Mesenchymal stem cell (in vitro differentiated cells and primary cell): Measurements from ENCODE around the gene CHCHD3. TPM values are rescaled to one million over a fixed set of nuclear protein-coding genes. Genes with fewer than 3 reads are reported as not detected.

ENCODE experiments used
- DNase-seq: peaks from one replicate; pipeline ENCODE4 v3.0.0-alpha.2; 2013
- H2AFZ ChIP-seq: one replicate; pipeline ENCODE4 v1.6.1; 2013; ENCODE audit warnings: low read depth, mild to moderate bottlenecking, control low read depth, inconsistent platforms, low read length, moderate library complexity
- H2AK5ac ChIP-seq: 2 replicates; pipeline ENCODE4 v1.6.1; 2013; ENCODE audit warnings: low read length, moderate library complexity, mild to moderate bottlenecking, inconsistent platforms; ENCODE audit not compliant: severe bottlenecking
- H2BK120ac ChIP-seq: one replicate; pipeline ENCODE4 v1.6.1; 2013; ENCODE audit warnings: low read depth, mild to moderate bottlenecking, inconsistent platforms, low read length, moderate library complexity
- H2BK12ac ChIP-seq, 2 experiments: one replicate each; pipeline ENCODE4 v1.6.1; 2013; ENCODE audit warnings: inconsistent platforms in 2 of 2, low read length in 2 of 2, mild to moderate bottlenecking in 2 of 2, moderate library complexity in 2 of 2, control low read depth in 1 of 2
- H2BK15ac ChIP-seq: one replicate; pipeline ENCODE4 v1.6.1; 2013; ENCODE audit warnings: mild to moderate bottlenecking, low read depth, inconsistent platforms; ENCODE audit not compliant: poor library complexity, severe bottlenecking
- H2BK5ac ChIP-seq: 2 replicates; pipeline ENCODE4 v1.6.1; 2013; ENCODE audit warnings: low read depth, mild to moderate bottlenecking, low read length, control low read depth, inconsistent platforms; ENCODE audit not compliant: poor library complexity, severe bottlenecking
- H3K14ac ChIP-seq, 2 experiments: one replicate each; pipeline ENCODE4 v1.6.1; 2013; ENCODE audit warnings: inconsistent platforms in 2 of 2, low read length in 2 of 2, control low read depth in 1 of 2, mild to moderate bottlenecking in 1 of 2, moderate library complexity in 1 of 2
- H3K18ac ChIP-seq, 2 experiments: one replicate each; pipeline ENCODE4 v1.6.1; 2013; ENCODE audit warnings: inconsistent platforms in 2 of 2, low read length in 2 of 2, control low read depth in 1 of 2, low read depth in 1 of 2, mild to moderate bottlenecking in 1 of 2
- H3K23ac ChIP-seq, 2 experiments: one replicate each; pipeline ENCODE4 v1.6.1; 2013; ENCODE audit warnings: inconsistent platforms in 2 of 2, low read length in 2 of 2, mild to moderate bottlenecking in 2 of 2, moderate library complexity in 2 of 2, control low read depth in 1 of 2
- H3K27ac ChIP-seq: 2 replicates; pipeline ENCODE4 v1.5.1; 2013; ENCODE audit warnings: mild to moderate bottlenecking, moderate library complexity, low read length, control low read depth, inconsistent platforms; ENCODE audit not compliant: poor library complexity, severe bottlenecking
- H3K27me3 ChIP-seq, 2 experiments: 2 replicates each; pipeline versions ENCODE4 v1.6.1 to v1.7.0; 2013; ENCODE audit warnings: low read length in 2 of 2, mild to moderate bottlenecking in 2 of 2, moderate library complexity in 2 of 2, control low read depth in 1 of 2, inconsistent platforms in 1 of 2; ENCODE audit not compliant: control insufficient read depth in 1 of 2, insufficient read depth in 1 of 2
- H3K36me3 ChIP-seq, 2 experiments: 2 replicates each; pipeline versions ENCODE4 v1.6.1 to v1.7.0; 2013; ENCODE audit warnings: low read length in 2 of 2, control low read depth in 1 of 2, inconsistent platforms in 1 of 2, low read depth in 1 of 2, mild to moderate bottlenecking in 1 of 2; ENCODE audit not compliant: insufficient read depth in 2 of 2, control insufficient read depth in 1 of 2
- H3K4ac ChIP-seq, 2 experiments: one replicate each; pipeline ENCODE4 v1.6.1; 2013; ENCODE audit warnings: inconsistent platforms in 2 of 2, low read length in 2 of 2, mild to moderate bottlenecking in 2 of 2, moderate library complexity in 2 of 2, control low read depth in 1 of 2, low read depth in 1 of 2
- H3K4me1 ChIP-seq: 2 replicates; pipeline ENCODE4 v1.6.1; 2013; ENCODE audit warnings: low read depth, low read length, control low read depth; ENCODE audit not compliant: control insufficient read depth, insufficient read depth
- H3K4me2 ChIP-seq: 2 replicates; pipeline ENCODE4 v1.6.1; 2013; ENCODE audit warnings: low read length, mild to moderate bottlenecking, inconsistent platforms; ENCODE audit not compliant: poor library complexity, severe bottlenecking
- H3K4me3 ChIP-seq, 2 experiments: 2 replicates each; pipeline versions ENCODE4 v1.5.1 to v1.7.0; 2013; ENCODE audit warnings: low read length in 2 of 2, mild to moderate bottlenecking in 2 of 2, control low read depth in 1 of 2, low read depth in 1 of 2; ENCODE audit not compliant: insufficient read depth in 1 of 2
- H3K79me1 ChIP-seq: replicated peaks from 2 replicates; pipeline ENCODE4 v1.6.1; 2013; ENCODE audit warnings: mild to moderate bottlenecking, control low read depth, low read length, inconsistent platforms; ENCODE audit not compliant: poor library complexity, severe bottlenecking
- H3K9ac ChIP-seq: 2 replicates; pipeline ENCODE4 v1.7.0; 2013; ENCODE audit warnings: mild to moderate bottlenecking, low read length, moderate library complexity
- H3K9me3 ChIP-seq: 2 replicates; pipeline ENCODE4 v1.7.0; 2013; ENCODE audit warnings: mild to moderate bottlenecking, low read length; ENCODE audit not compliant: control insufficient read depth
- H4K8ac ChIP-seq: one replicate; pipeline ENCODE4 v1.6.1; 2013; ENCODE audit warnings: inconsistent platforms, mild to moderate bottlenecking, low read length, moderate library complexity
- H4K91ac ChIP-seq: one replicate; pipeline ENCODE4 v1.6.1; 2013; ENCODE audit warnings: mild to moderate bottlenecking, low read length, inconsistent platforms
- WGBS: methylation state at CpG from one replicate; pipeline ENCODE4 v1.1.7; 2013; ENCODE audit warnings: mixed read lengths; 5-methylcytosine and 5-hydroxymethylcytosine counted together
- polyA plus RNA-seq, 2 experiments: library from polyadenylated mRNA; stranded (reverse); fragments of 200-250 nt; gene quantifications; one replicate each; pipeline ENCODE4 v1.2.3, GENCODE V29; 2013

Gene CHCHD3
- polyA plus RNA-seq (2013, experiment 1 of 2): 67.6 TPM
- polyA plus RNA-seq (2013, experiment 2 of 2): 68.6 TPM

DNA sequence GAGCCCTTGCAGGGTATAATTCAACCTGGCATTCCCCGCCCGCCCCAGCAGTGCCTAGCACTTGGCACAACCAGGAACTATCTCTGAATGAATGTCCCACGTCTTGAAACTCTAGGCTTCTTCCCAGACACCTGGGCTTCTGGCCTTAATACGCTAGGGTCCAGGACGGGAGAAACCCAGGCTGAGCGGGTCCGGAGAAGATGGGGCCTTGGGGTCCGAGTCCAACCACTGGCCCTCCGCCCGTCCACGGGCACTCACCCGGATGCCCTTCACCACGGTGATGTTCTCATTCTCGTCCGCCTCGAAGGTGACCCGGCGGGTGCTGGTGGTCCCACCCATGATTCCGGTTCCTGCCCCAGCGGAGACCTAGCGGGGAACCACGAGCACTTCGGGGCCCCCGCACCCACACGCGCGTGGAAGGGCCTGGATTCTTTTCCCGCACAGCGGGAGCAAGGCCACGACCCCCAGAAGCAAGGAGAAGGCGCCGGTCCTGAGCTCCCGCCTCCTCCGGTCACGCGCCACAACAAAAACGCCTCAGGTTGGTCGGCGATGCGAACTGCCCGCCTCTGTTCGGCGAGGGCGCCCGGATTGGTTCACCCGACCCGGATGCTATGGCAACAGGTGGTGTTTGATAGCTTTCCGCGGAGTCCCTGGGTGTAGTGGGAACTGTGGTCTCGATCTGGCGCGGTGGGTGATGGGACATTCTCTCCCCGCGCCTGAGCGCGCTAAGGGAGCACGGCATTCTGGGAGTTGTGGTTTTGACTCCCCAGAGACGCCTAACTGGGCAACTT, at the start of gene CHCHD3:
TSS of gene CHCHD3 (minus strand) at position 492 of the 791 bp plus-strand sequence. CDS start at position 339, 153 bp downstream.
- H3K14ac ChIP-seq: peak within 1 kb of the TSS; percentile 26 to 78
- peak within 1 kb of the TSS; percentile 74 for H4K8ac ChIP-seq
- WGBS: under 1% methylated on average over 55 of the region's 58 CpGs
- H3K9ac ChIP-seq: peak within 1 kb of the TSS; percentile 93
- H3K18ac ChIP-seq: peak within 1 kb of the TSS; percentile 83 to 92
- H3K4me2 ChIP-seq: peak within 1 kb of the TSS; percentile 88
- peak within 1 kb of the TSS in 1 of 2 experiments; percentile 13 for H3K4ac ChIP-seq
- no peaks in the 10 kb centered on the region for H3K4me1 ChIP-seq
- peak; percentile 98 for DNase-seq
- no peak within 1 kb of the TSS for H2BK12ac ChIP-seq
- no peak within 1 kb of the TSS for H2BK15ac ChIP-seq
- H3K27me3 ChIP-seq: no peaks in the 10 kb centered on the region
- H2AFZ ChIP-seq: no peak within 1 kb of the TSS
- H3K4me3 ChIP-seq: peak within 1 kb of the TSS; percentile 71 to 99
- peak within 1 kb of the TSS; percentile 42 for H2BK120ac ChIP-seq
- no peaks in the 10 kb centered on the region for H3K9me3 ChIP-seq
- H3K23ac ChIP-seq: peak within 1 kb of the TSS in 1 of 2 experiments; percentile 94
- H3K27ac ChIP-seq: peak within 1 kb of the TSS; percentile 41
- peak within 1 kb of the TSS; percentile 57 for H2BK5ac ChIP-seq
- peaks cover 0 to 8% of the 10 kb centered on the region in 2 experiments for H3K36me3 ChIP-seq
- H3K79me1 ChIP-seq: no peaks in the 10 kb centered on the region
- H2AK5ac ChIP-seq: no peak within 1 kb of the TSS
- peak within 1 kb of the TSS; percentile 57 for H4K91ac ChIP-seq

DNA sequence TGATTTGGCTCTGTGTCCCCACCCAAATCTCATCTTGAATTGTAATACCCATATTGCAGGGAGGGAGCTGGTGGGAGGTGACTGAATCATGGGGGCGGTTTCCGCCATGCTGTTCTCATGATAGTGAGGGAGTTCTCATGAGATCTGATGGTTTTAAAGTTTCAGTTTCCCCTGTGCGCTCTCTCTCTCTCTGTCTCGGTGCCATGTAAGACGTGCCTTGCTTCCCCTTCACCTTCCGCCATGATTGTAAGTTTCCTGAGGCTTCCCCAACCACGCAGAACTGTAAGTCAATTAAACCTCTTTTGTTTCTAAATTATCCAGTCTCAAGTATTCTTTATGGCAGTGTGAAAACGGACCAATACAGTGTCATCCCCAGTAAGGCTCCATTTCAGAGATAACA, 48.3 kb upstream of the CHCHD3 start:
- Histone ChIP-seq H3K18ac (no peak overlapping the region), H3K79me1 (no peaks in the 10 kb centered on the region), H2BK15ac (no peak overlapping the region), H3K27ac (no peak overlapping the region), H3K27me3 (peaks cover 0 to 5% of the 10 kb centered on the region in 2 experiments), H3K14ac (no peak overlapping the region), H2BK12ac (no peak overlapping the region), H3K36me3 (no peaks in the 10 kb centered on the region), H4K8ac (no peak overlapping the region), H3K4me2 (no peak overlapping the region), H2BK5ac (no peak overlapping the region), H3K4me3 (no peak overlapping the region), H3K4ac (no peak overlapping the region), H3K9ac (no peak overlapping the region), H2BK120ac (no peak overlapping the region), H2AK5ac (no peak overlapping the region), H3K23ac (no peak overlapping the region), H3K9me3 (no peaks in the 10 kb centered on the region), H2AFZ (no peak overlapping the region), H4K91ac (no peak overlapping the region), H3K4me1 (peaks cover 1% of the 10 kb centered on the region)
- WGBS: 86% methylated on average over 8 of the region's 8 CpGs
- no peak for DNase-seq

DNA sequence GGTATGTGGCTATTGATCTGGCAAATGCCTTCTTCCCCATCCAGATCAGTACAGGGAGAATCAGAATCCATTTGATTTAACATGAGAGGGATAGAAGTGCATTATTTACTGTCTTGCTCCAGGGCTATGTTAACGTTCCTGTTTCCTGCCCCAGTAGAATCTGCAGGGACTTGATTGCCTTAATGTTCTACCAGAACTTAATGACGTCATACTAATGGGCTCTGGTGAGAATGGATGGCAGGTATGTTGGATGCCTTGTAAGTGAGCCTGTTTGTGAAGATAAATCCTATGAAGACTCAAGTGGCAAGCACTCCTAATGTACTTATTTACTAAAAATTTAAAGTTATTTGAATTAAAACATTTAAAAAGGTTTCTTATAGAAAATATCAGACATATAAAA, 44.5 kb upstream of the CHCHD3 start:
- WGBS: 70% methylated on average over 2 of the region's 2 CpGs
- no peak overlapping the region for H2BK15ac ChIP-seq
- no peak overlapping the region for H3K23ac ChIP-seq
- H3K4me3 ChIP-seq: no peak overlapping the region
- no peak overlapping the region for H3K27ac ChIP-seq
- peaks cover 0 to 5% of the 10 kb centered on the region in 2 experiments for H3K27me3 ChIP-seq
- no peak overlapping the region for H3K14ac ChIP-seq
- H3K36me3 ChIP-seq: no peaks in the 10 kb centered on the region
- no peak overlapping the region for H4K8ac ChIP-seq
- H3K9ac ChIP-seq: no peak overlapping the region
- no peak overlapping the region for H4K91ac ChIP-seq
- H3K9me3 ChIP-seq: no peaks in the 10 kb centered on the region
- H3K4me1 ChIP-seq: peaks cover 1% of the 10 kb centered on the region
- H3K4ac ChIP-seq: no peak overlapping the region
- H2BK12ac ChIP-seq: no peak overlapping the region
- H3K79me1 ChIP-seq: no peaks in the 10 kb centered on the region
- H3K18ac ChIP-seq: no peak overlapping the region
- no peak overlapping the region for H2BK120ac ChIP-seq
- H2BK5ac ChIP-seq: no peak overlapping the region
- DNase-seq: no peak
- H3K4me2 ChIP-seq: no peak overlapping the region
- H2AFZ ChIP-seq: no peak overlapping the region
- H2AK5ac ChIP-seq: no peak overlapping the region

- Histone ChIP-seq H3K18ac (no peak overlapping the region), H4K91ac (no peak overlapping the region), H3K23ac (no peak overlapping the region), H2AFZ (no peak overlapping the region), H3K4me3 (no peak overlapping the region), H3K36me3 (no peaks in the 10 kb centered on the region), H3K79me1 (no peaks in the 10 kb centered on the region), H3K9me3 (no peaks in the 10 kb centered on the region), H2BK120ac (no peak overlapping the region), H2BK15ac (no peak overlapping the region), H3K9ac (no peak overlapping the region), H3K27me3 (peaks cover 0 to 8% of the 10 kb centered on the region in 2 experiments), H3K14ac (no peak overlapping the region), H2BK5ac (no peak overlapping the region), H3K27ac (no peak overlapping the region), H3K4ac (no peak overlapping the region), H2AK5ac (no peak overlapping the region), H4K8ac (no peak overlapping the region), H3K4me1 (peaks cover 1% of the 10 kb centered on the region), H2BK12ac (no peak overlapping the region), H3K4me2 (no peak overlapping the region)
- no CpG with 5 or more reads among the region's 1 CpG for WGBS
- no peak for DNase-seq
Measured at GRCh38 chr7:133124974-133125373, 43.1 kb upstream of the CHCHD3 start.
